HepG2 (cell line): ENCODE data around the gene CLIC1. TPM values are rescaled to one million over a fixed set of nuclear protein-coding genes. Genes with fewer than 3 reads are reported as not detected.

Source experiments
- CBX5 ChIP-seq: sonication (generic); formaldehyde crosslinking; IDR thresholded peaks from 2 replicates; pipeline ENCODE4 v1.4.0; 2020; ENCODE audit warnings: missing genetic modification reagents, borderline replicate concordance
- ELF4 ChIP-seq: sonication (generic); formaldehyde crosslinking; IDR thresholded peaks from 2 replicates; pipeline ENCODE4 v1.5.0; 2020; ENCODE audit warnings: missing genetic modification reagents, mild to moderate bottlenecking, moderate library complexity, borderline replicate concordance
- ESRRA ChIP-seq: sonication (generic); formaldehyde crosslinking; IDR thresholded peaks from 2 replicates; pipeline ENCODE4 v1.5.1; 2020; ENCODE audit warnings: mild to moderate bottlenecking, low read depth, missing genetic modification reagents
- FIP1L1 ChIP-seq: fragments of 200-400 bp; formaldehyde crosslinking; IDR thresholded peaks from 2 replicates; pipeline ENCODE4 v1.6.1; 2018; ENCODE audit warnings: low read depth, mild to moderate bottlenecking, low read length, moderate library complexity, borderline replicate concordance; ENCODE audit not compliant: insufficient read depth
- KDM3A ChIP-seq: IDR thresholded peaks from 2 replicates; pipeline ENCODE4 v1.6.1; 2018; ENCODE audit warnings: low read depth, missing compliant biosample characterization
- KLF11 ChIP-seq: IDR thresholded peaks from 2 replicates; pipeline ENCODE4 v1.6.1; 2016; ENCODE audit warnings: missing compliant biosample characterization
- MLLT10 ChIP-seq: sonication (generic); formaldehyde crosslinking; IDR thresholded peaks from 2 replicates; pipeline ENCODE4 v1.4.0; 2020; ENCODE audit warnings: missing genetic modification reagents
- NPAS2 ChIP-seq: sonication (generic); formaldehyde crosslinking; IDR thresholded peaks from 2 replicates; pipeline ENCODE4 v1.8.0; 2022; ENCODE audit warnings: mild to moderate bottlenecking, missing genetic modification reagents, borderline replicate concordance
- PCBP1 ChIP-seq: fragments of 200-400 bp; formaldehyde crosslinking; IDR thresholded peaks from 2 replicates; pipeline ENCODE4 v1.6.1; 2017; ENCODE audit warnings: mild to moderate bottlenecking, low read depth, low read length, borderline replicate concordance
- PCBP2 ChIP-seq: fragments of 200-400 bp; formaldehyde crosslinking; optimal IDR thresholded peaks from 2 replicates; pipeline ENCODE3; 2018; ENCODE audit warnings: low read length, low read depth; ENCODE audit not compliant: poor library complexity, severe bottlenecking
- RFXANK ChIP-seq: IDR thresholded peaks from 2 replicates; pipeline ENCODE4 v1.6.1; 2016
- SP4 ChIP-seq: sonication (generic); formaldehyde crosslinking; IDR thresholded peaks from 2 replicates; pipeline ENCODE4 v1.8.1; 2023; ENCODE audit warnings: mild to moderate bottlenecking, missing genetic modification reagents
- THAP11 ChIP-seq: IDR thresholded peaks from 2 replicates; pipeline ENCODE4 v1.6.1; 2016; ENCODE audit warnings: missing biosample characterization, missing genetic modification reagents
- ZNF136 ChIP-seq: sonication (generic); formaldehyde crosslinking; IDR thresholded peaks from 2 replicates; pipeline ENCODE4 v1.8.1; 2022; ENCODE audit warnings: low read depth, mild to moderate bottlenecking, moderate library complexity, missing genetic modification reagents
- ZNF326 ChIP-seq: sonication (generic); formaldehyde crosslinking; IDR thresholded peaks from 2 replicates; pipeline ENCODE4 v1.4.0; 2020; ENCODE audit warnings: missing genetic modification reagents, borderline replicate concordance
- ZNF33A ChIP-seq: sonication (generic); formaldehyde crosslinking; IDR thresholded peaks from 2 replicates; pipeline ENCODE4 v1.5.1; 2020; ENCODE audit warnings: missing genetic modification reagents, mild to moderate bottlenecking, moderate library complexity, borderline replicate concordance
- ZNF543 ChIP-seq: sonication (generic); formaldehyde crosslinking; IDR thresholded peaks from 2 replicates; pipeline ENCODE4 v1.4.0; 2020; ENCODE audit warnings: mild to moderate bottlenecking, missing genetic modification reagents
- ZNF549 ChIP-seq: sonication (generic); formaldehyde crosslinking; IDR thresholded peaks from 2 replicates; pipeline ENCODE4 v1.5.0; 2020; ENCODE audit warnings: missing genetic modification reagents
- ZNF660 ChIP-seq: sonication (generic); formaldehyde crosslinking; IDR thresholded peaks from 2 replicates; pipeline ENCODE4 v1.5.1; 2020; ENCODE audit warnings: mild to moderate bottlenecking, low read depth, missing genetic modification reagents, borderline replicate concordance
- ZNF749 ChIP-seq: sonication (generic); formaldehyde crosslinking; IDR thresholded peaks from 2 replicates; pipeline ENCODE4 v1.8.0; 2022; ENCODE audit warnings: mild to moderate bottlenecking, missing genetic modification reagents, moderate library complexity, borderline replicate concordance
- ZNF768 ChIP-seq: sonication (generic); formaldehyde crosslinking; IDR thresholded peaks from 2 replicates; pipeline ENCODE4 v1.4.0; 2020; ENCODE audit warnings: missing genetic modification reagents
- ZNF841 ChIP-seq: sonication (generic); formaldehyde crosslinking; IDR thresholded peaks from 2 replicates; pipeline ENCODE4 v1.8.1; 2023; ENCODE audit warnings: missing genetic modification reagents, borderline replicate concordance
- polyA plus RNA-seq, 8 experiments: library from polyadenylated mRNA; depleted of rRNA in 3 of 8; stranded (reverse) in 7 of 8; unstranded in 1 of 8; fragments of >200 nt; fragmentation: Illumina TruSeq in 4 of 8; extraction: Trizol in 4 of 8; gene quantifications; 2 replicates each; pipeline versions ENCODE4 v1.2.1 to v1.2.3, GENCODE V29; 2011 to 2016; ENCODE audit warnings: low read depth in 4 of 8, missing spikeins in 1 of 8, mixed read lengths in 1 of 8; ENCODE audit not compliant: insufficient read depth in 1 of 8
- total RNA-seq, 5 experiments: library from RNA; depleted of rRNA; stranded (reverse); fragments of >200 nt; fragmentation: Illumina TruSeq; extraction: Trizol; gene quantifications; 2 replicates each; pipeline ENCODE4 v1.2.3, GENCODE V29; 2016; ENCODE audit warnings: low read depth in 1 of 5
- TF ChIP-seq, protein P1 (sequence below): sonication (generic); formaldehyde crosslinking; IDR thresholded peaks from 2 replicates; pipeline ENCODE4 v1.4.0; 2020; ENCODE audit warnings: low read depth, mild to moderate bottlenecking, missing genetic modification reagents
- TF ChIP-seq, protein P2 (sequence below): sonication (generic); formaldehyde crosslinking; IDR thresholded peaks from 2 replicates; pipeline ENCODE4 v1.9.0; 2021; ENCODE audit warnings: missing genetic modification reagents, borderline replicate concordance

CLIC1 gene
- total and polyA plus RNA-seq, 2 of the 13 experiments (the other 11 are each of a cell fraction or from before 2014, with no cell fraction given), result 602 to 891 TPM

DNA sequence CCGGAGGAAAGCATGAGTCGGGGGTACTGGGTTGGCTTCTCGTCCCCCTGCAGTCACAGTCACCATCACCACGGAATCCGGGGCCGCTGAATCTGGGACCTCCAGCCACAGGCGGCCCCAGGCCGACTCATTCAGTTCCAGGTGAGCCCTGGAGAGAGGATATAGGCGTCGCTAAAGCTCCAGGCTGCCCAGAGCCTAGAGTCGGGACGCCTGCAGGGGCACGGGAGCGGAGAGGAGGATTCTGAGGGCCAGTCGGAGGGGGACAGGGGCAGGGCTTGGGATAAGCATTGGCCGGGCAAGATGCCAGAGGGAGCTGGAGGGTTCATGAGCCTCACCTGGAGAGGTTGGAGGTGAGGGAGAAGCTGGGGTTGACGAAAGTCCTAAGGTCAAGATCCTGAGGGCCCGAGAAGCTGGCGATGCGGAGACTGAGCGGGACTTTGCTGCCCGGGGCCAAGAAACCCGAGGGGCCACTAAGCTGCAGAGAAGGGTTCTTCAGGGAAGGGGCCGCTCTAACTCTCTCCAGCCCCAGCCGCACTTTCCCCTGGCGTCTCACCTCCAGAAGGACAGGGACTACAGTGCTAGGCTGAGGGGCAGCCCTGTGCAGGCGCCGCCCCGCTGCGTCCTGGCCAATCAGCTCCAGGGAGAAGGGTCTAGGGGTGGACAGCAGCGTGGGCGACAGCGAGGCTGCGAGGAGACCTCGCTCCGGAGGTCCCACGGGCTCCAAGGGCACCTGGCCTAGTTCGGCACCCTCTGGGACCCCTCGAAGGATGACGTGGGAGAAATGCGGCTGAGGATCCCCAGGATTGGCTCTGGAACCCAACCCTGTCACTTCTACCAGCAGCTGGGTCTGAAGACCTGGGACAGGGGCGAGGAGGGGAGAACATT is 29.8 kb upstream of the CLIC1 start (continued):
- TF ChIP-seq NPAS2 (CRISPR knock-in tag), result no peak
- TF ChIP-seq ZNF136, result peak; percentile 59; the same call in 1 of the 2 replicates
- no peak for TF ChIP-seq ZNF841 (CRISPR knock-in tag)
- TF ChIP-seq ELF4 (CRISPR knock-in tag), result no peak
- TF ChIP-seq ESRRA, result peak; percentile 46; the same call in 1 of the 2 replicates
- TF ChIP-seq, protein P1, sequence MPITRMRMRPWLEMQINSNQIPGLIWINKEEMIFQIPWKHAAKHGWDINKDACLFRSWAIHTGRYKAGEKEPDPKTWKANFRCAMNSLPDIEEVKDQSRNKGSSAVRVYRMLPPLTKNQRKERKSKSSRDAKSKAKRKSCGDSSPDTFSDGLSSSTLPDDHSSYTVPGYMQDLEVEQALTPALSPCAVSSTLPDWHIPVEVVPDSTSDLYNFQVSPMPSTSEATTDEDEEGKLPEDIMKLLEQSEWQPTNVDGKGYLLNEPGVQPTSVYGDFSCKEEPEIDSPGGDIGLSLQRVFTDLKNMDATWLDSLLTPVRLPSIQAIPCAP (CRISPR knock-in tag), result no peak
- TF ChIP-seq, protein P2, sequence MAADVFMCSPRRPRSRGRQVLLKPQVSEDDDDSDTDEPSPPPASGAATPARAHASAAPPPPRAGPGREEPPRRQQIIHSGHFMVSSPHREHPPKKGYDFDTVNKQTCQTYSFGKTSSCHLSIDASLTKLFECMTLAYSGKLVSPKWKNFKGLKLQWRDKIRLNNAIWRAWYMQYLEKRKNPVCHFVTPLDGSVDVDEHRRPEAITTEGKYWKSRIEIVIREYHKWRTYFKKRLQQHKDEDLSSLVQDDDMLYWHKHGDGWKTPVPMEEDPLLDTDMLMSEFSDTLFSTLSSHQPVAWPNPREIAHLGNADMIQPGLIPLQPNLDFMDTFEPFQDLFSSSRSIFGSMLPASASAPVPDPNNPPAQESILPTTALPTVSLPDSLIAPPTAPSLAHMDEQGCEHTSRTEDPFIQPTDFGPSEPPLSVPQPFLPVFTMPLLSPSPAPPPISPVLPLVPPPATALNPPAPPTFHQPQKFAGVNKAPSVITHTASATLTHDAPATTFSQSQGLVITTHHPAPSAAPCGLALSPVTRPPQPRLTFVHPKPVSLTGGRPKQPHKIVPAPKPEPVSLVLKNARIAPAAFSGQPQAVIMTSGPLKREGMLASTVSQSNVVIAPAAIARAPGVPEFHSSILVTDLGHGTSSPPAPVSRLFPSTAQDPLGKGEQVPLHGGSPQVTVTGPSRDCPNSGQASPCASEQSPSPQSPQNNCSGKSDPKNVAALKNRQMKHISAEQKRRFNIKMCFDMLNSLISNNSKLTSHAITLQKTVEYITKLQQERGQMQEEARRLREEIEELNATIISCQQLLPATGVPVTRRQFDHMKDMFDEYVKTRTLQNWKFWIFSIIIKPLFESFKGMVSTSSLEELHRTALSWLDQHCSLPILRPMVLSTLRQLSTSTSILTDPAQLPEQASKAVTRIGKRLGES, result no peak
- peak; percentile 80; the same call in 1 of the 2 replicates for TF ChIP-seq SP4 (CRISPR knock-in tag)
- TF ChIP-seq CBX5 (CRISPR knock-in tag), result no peak; the same call in 1 of the 2 replicates
- TF ChIP-seq THAP11, result peak; percentile 38; the same call in 1 of the 2 replicates
- no peak for TF ChIP-seq ZNF326
- no peak for TF ChIP-seq FIP1L1
- TF ChIP-seq ZNF749 (CRISPR knock-in tag), result no peak
- peak; percentile 30; the same call in 1 of the 2 replicates for TF ChIP-seq RFXANK (CRISPR knock-in tag)
- no peak for TF ChIP-seq ZNF768 (CRISPR knock-in tag)
- 0 out of 2 replicates have a peak, but pooled peaks have one; percentile 32 for TF ChIP-seq ZNF660 (CRISPR knock-in tag)
- no peak for TF ChIP-seq PCBP1
- TF ChIP-seq PCBP2, result no peak
- TF ChIP-seq ZNF543 (CRISPR knock-in tag), result peak; percentile 45; the same call in 1 of the 2 replicates
- TF ChIP-seq MLLT10 (CRISPR knock-in tag), result no peak
- TF ChIP-seq ZNF549 (CRISPR knock-in tag), result no peak
- no peak for TF ChIP-seq ZNF33A
- 0 out of 2 replicates have a peak, but pooled peaks have one; percentile 33 for TF ChIP-seq KLF11 (CRISPR knock-in tag)
- 0 out of 2 replicates have a peak, but pooled peaks have one; percentile 19 for TF ChIP-seq KDM3A
